Measurements from ENCODE around the gene KRTAP2-1. TPM values are rescaled to one million over a fixed set of nuclear protein-coding genes. Genes with fewer than 3 reads are reported as not detected.
"Not testable (repeated sequence)": the region's sequence is repeated elsewhere in the genome, so short reads cannot be mapped to it uniquely, and the experiment has no call there.

KRTAP2-1 gene
- total and polyA plus RNA-seq, 12 donors: not detected

GRCh38 chr17:41067281-41067680, 20.2 kb upstream of the KRTAP2-1 start:
- no peak overlapping the region for H3K27ac ChIP-seq
- no peak overlapping the region for H3K4me3 ChIP-seq
- H3K4me1 ChIP-seq (replicated peaks in 1 of 2): no peaks in the 10 kb centered on the region
- DNase-seq: no peak
- H3K36me3 ChIP-seq (replicated peaks in 1 of 2): no peaks in the 10 kb centered on the region
- no peaks in the 10 kb centered on the region for H3K9me3 ChIP-seq (replicated peaks in 1 of 3)
- TF ChIP-seq POLR2A (IDR thresholded peaks at IDR 0.05) (no peak), CTCF (IDR thresholded peaks at IDR 0.05) (no peak)
- intact Hi-C loops (cut with DNase I): no loop called here
- H3K27me3 ChIP-seq: no peaks in the 10 kb centered on the region

GRCh38 chr17:41065829-41066624, 18.9 kb upstream of the KRTAP2-1 start, which contains the start of gene KRTAP2-4:
KRTAP2-4 (minus strand) TSS chr17:41065879; CDS start chr17:41065845, 34 bp downstream.
- no peak within 1 kb of the TSS for H3K4me3 ChIP-seq
- H3K4me1 ChIP-seq (replicated peaks in 1 of 2): no peaks in the 10 kb centered on the region
- 86 to 94% (median 88%) methylated on average over 5 to 6 of the region's 6 CpGs for WGBS, 4 donors
- no peaks in the 10 kb centered on the region for H3K9me3 ChIP-seq (replicated peaks in 1 of 3)
- intact Hi-C loops (cut with DNase I): no loop called here
- no peaks in the 10 kb centered on the region for H3K27me3 ChIP-seq
- DNase-seq: no peak
- no peak for TF ChIP-seq POLR2A (IDR thresholded peaks at IDR 0.05)
- no peak for TF ChIP-seq CTCF (IDR thresholded peaks at IDR 0.05)
- no peak within 1 kb of the TSS for H3K27ac ChIP-seq
- no peaks in the 10 kb centered on the region for H3K36me3 ChIP-seq (replicated peaks in 1 of 2)

GRCh38 chr17:41065016-41065689, 18.0 kb upstream of the KRTAP2-1 start:
- intact Hi-C loops (cut with DNase I); H3K36me3 ChIP-seq (replicated peaks in 1 of 2); H3K4me3 ChIP-seq; H3K27me3 ChIP-seq; H3K4me1 ChIP-seq (replicated peaks in 1 of 2); H3K27ac ChIP-seq; DNase-seq; H3K9me3 ChIP-seq (replicated peaks in 1 of 3): not testable (repeated sequence)
- 66 to 88% (median 72%) methylated on average over 7 of the region's 16 CpGs for WGBS, 4 donors

DNA sequence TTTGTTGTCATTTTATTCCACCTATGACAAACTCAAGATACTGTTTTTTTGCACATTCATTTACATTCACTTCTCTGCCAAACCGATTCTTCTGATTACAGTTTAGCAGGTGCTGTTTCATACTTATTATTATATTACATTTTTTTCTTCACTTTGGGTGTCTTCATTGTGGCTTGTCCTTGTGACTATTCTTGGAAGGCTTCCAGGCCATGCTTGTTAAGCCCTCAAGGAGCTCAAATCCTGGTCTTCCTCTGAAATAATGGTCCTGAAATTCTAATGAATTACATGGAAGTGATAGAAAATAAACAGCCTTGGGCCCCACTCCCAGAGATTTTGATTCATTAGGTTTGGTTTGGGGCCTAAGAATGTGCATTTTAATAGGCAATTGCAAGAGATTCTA, 17.2 kb upstream of the KRTAP2-1 start:
- no peaks in the 10 kb centered on the region for H3K27me3 ChIP-seq
- WGBS, 4 donors: 81 to 89% (median 86%) methylated on average over 1 of the region's 1 CpG
- H3K9me3 ChIP-seq (replicated peaks in 1 of 3): no peaks in the 10 kb centered on the region
- no peak for TF ChIP-seq POLR2A (IDR thresholded peaks at IDR 0.05)
- TF ChIP-seq CTCF (IDR thresholded peaks at IDR 0.05): no peak
- H3K36me3 ChIP-seq (replicated peaks in 1 of 2): no peaks in the 10 kb centered on the region
- H3K4me3 ChIP-seq: no peak overlapping the region
- intact Hi-C loops (cut with DNase I): no loop called here
- H3K27ac ChIP-seq: no peak overlapping the region
- no peak for DNase-seq
- no peaks in the 10 kb centered on the region for H3K4me1 ChIP-seq (replicated peaks in 1 of 2)
